ENCODE measurements around the gene GAPVD1. TPM values are rescaled to one million over a fixed set of nuclear protein-coding genes. Genes with fewer than 3 reads are reported as not detected.

Gene GAPVD1
- polyA plus RNA-seq, 3 donors, result 4.5 to 14.3 (median 6.2) TPM

GRCh38 chr9:125412166-125412565 lies 150.5 kb downstream of the GAPVD1 start:
- 76 to 80% (median 78%) methylated on average over 10 of the region's 10 CpGs for WGBS, 3 donors
- H3K27ac ChIP-seq (ENCODE audit: low read depth, low read length), result no peak overlapping the region

- 90 to 96% (median 96%) methylated on average over 8 of the region's 8 CpGs for WGBS, 3 donors
Measured at GRCh38 chr9:125413579-125413978, 152.0 kb downstream of the GAPVD1 start.

GRCh38 chr9:125415583-125416460 lies 154.2 kb downstream of the GAPVD1 start:
- 87 to 90% (median 89%) methylated on average over 20 to 23 of the region's 23 CpGs for WGBS, 3 donors

More at GRCh38 chr9:125413579-125413978, 152.0 kb downstream of the GAPVD1 start:
- H3K27ac ChIP-seq (ENCODE audit: low read depth, low read length), result no peak overlapping the region

GRCh38 chr9:125416517-125416916 lies 154.9 kb downstream of the GAPVD1 start:
- WGBS, 3 donors, result 92 to 97% (median 95%) methylated on average over 8 of the region's 8 CpGs
- no peak overlapping the region for H3K27ac ChIP-seq (ENCODE audit: low read depth, low read length)

More at GRCh38 chr9:125415583-125416460, 154.2 kb downstream of the GAPVD1 start:
- no peak overlapping the region for H3K27ac ChIP-seq (ENCODE audit: low read depth, low read length)

Other genes with a start within 250 kb of the GAPVD1 start
- gene SCAI, start 118.3 kb upstream of the GAPVD1 start, polyA plus RNA-seq, result 1 to 10 TPM in 1 of 3 donors, under 1 TPM in 2; 0.79 to 2.0 (median 0.84) TPM
- 10 to 100 TPM; 15.1 to 29.0 (median 23.8) TPM for gene PPP6C, start 72.0 kb upstream of the GAPVD1 start, polyA plus RNA-seq
- 10 to 100 TPM; 13.7 to 22.5 (median 20.4) TPM for gene RABEPK, start 61.3 kb upstream of the GAPVD1 start, polyA plus RNA-seq
- gene HSPA5, start 20.5 kb upstream of the GAPVD1 start, polyA plus RNA-seq, result 100 to 1,000 TPM in 2 of 3 donors, 10 to 100 TPM in 1; 57.2 to 163 (median 157) TPM